GM15510 (cell line): ENCODE measurements around the gene ESPNL.

Experiments used
- POLR2A ChIP-seq: IDR thresholded peaks from 3 replicates; pipeline ENCODE4 v1.6.1; 2011; ENCODE audit warnings: borderline replicate concordance; ENCODE audit not compliant: insufficient read length; ENCODE audit errors: extremely low read depth

The ESPNL gene

GRCh38 chr2:238126338-238126737, 26.2 kb downstream of the ESPNL start:
- no peak for TF ChIP-seq POLR2A

DNA sequence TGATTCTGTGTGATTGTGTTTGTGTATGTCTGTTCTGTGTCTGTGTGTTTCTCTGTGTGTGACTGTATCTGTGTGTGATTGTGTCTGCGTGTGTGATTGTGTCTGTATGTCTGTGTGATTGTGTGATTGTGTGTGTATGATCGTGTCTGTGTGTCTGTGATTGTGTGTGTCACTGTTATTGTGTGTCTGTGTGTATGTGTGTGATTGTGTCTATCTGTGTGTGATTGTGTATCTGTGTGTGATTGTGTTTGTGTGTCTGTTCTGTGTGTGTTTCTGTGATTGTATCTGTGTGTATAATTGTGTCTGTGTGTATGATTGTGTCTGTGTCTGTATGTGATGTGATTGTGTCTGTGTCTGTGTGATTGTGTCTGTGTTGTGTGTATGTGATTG, 26.6 kb downstream of the ESPNL start:
- no peak for TF ChIP-seq POLR2A

- TF ChIP-seq POLR2A: no peak
These were observed 27.3 kb downstream of the ESPNL start for GRCh38 chr2:238127165-238128060.

- no peak for TF ChIP-seq POLR2A
These were observed 27.9 kb downstream of the ESPNL start for GRCh38 chr2:238128061-238128440.

- no peak for TF ChIP-seq POLR2A
These were observed 28.4 kb downstream of the ESPNL start for GRCh38 chr2:238128534-238129001.

DNA sequence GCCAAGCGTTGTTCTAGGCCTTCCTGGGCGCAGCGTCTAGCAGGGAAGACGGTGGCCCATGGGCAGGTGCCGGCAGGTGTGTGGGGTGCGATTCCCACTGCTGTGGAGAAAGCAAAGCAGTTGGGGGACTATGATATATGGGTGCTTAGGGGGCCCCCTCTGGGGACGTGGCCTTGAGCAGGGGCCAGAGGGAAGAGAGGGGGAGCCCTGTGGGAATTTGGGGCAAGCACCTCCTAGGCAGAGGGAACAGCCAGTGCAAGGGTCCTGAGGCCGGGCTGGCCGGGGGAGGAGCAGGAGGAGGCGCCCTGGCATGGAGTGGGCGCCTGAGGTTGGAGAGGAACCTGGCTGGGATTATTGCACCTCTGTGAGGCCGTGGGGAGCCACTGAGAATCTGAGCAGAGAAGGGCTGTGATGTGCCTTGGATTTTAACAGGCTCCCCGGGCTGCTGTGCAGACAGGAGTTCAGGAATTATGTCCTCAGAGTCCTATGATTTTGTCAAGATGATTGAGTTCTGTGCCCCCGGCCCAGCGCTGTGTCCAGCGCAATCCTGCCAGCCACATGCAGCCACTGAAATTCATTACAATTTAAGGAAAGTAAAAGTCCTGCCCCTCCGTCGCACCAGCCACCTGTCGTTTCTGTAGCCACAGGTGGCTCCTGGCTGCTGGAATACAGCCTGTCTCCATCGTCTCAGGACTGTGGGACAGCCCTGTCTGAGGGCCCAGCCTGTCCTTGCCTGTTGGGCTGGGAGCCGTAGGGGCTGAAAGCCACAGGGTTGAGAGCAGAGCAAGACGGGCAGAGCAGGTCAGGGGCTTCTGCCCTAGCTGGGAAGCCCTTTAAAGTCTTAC, 29.2 kb downstream of the ESPNL start:
- no peak for TF ChIP-seq POLR2A

- TF ChIP-seq POLR2A: no peak
These were observed 30.1 kb downstream of the ESPNL start for GRCh38 chr2:238130111-238130695.

DNA sequence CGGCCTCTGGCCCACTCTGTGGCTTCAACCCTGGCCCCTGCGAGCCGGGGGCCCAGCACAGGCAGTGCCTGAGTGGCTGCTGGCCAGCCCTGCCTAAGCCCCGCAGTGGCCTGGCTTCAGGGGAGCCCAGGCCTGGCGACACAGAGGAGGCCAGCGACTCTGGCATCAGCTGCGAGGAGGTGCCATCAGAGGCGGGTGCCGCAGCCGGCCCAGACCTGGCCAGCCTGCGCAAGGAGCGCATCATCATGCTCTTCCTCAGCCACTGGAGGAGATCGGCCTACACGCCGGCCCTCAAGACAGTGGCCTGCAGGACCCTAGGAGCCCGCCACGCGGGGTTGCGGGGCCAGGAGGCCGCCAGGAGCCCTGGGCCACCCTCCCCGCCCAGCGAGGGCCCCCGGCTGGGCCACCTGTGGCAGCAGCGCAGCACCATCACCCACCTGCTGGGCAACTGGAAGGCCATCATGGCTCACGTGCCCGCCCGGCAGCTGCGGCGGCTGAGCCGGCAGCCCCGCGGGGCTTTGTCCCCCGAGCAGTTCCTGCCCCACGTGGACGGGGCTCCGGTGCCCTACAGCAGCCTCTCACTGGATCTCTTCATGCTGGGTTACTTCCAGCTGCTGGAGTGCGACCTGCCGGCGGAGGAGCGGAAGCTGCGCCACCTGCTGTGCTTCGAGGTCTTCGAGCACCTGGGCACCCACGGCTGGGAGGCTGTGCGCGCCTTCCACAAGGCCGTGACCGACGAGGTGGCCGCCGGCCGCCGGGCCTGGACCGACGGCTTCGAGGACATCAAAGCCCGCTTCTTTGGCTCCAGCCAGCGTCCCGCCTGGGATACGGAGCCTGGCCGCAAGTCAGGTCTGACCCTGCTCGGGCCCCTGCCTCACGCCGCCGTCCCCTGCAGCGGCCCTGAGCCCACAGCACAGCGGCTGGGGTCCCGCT, 30.8 kb downstream of the ESPNL start:
- TF ChIP-seq POLR2A: no peak

- TF ChIP-seq POLR2A: no peak
These were observed 31.8 kb downstream of the ESPNL start for GRCh38 chr2:238131761-238132462.

- no peak for TF ChIP-seq POLR2A
These were observed 32.6 kb downstream of the ESPNL start for GRCh38 chr2:238132463-238133450.

DNA sequence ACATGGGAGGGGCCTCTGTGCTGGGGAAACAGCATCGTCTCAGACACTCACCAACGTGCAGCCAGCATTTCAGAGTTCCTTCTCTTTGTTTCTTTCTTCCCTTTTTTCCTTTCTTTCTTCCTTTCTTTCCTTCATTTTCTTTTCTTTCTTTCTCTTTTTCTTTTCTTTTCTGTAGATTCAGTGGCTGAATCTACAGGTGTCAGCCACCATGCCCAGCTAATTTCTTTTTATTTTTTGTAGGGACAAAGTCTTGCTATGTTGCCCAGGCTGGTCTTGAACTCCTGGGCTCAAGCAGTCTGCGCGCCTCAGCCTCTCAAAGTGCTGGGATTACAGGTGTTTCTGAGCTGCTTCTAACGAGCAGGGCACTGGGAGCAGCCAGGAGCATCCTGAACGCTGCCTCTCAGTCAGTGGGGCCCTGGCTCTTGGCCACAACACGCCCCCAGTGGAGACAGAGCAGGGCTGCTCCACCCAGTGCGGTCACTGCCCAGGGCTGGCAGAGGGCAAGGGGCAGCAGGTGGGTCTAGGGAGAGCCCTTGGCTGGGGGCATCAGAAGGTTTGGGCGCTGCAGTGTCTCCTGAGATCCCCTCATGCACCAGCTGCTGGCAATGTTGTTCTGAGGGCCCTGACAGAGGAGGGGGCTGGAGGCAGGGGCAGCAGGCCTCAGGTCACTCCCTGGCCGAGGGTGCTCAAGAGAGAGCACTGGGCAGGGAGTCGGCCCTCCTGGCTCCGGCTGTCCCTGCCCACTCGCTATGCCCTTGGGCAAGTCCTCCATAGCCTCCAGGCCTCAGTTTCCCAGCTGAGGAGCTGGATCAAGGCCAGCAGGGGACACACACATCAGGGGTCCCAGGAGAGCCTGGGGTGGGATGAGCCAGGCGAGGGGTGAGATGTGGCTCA, 33.6 kb downstream of the ESPNL start:
- no peak for TF ChIP-seq POLR2A
